GM19372 (cell line): Measurements from ENCODE around the gene HDAC10.
"Not testable (repeated sequence)": the region's sequence is repeated elsewhere in the genome, so short reads cannot be mapped to it uniquely, and the experiment has no call there.

ENCODE experiments used
- ATAC-seq: cut with Tn5 transposase; IDR thresholded peaks from one replicate; pipeline ENCODE4 v1.9.1; 2021; ENCODE audit warnings: mild to moderate bottlenecking, low read depth, moderate library complexity; ENCODE audit not compliant: unreplicated experiment

The HDAC10 gene

GRCh38 chr22:50218996-50219727 is 31.9 kb downstream of the HDAC10 start:
- no peak for ATAC-seq

GRCh38 chr22:50218153-50218995 is 32.7 kb downstream of the HDAC10 start:
- no peak for ATAC-seq

- ATAC-seq = no peak
Observed at GRCh38 chr22:50217543-50218152, 33.4 kb downstream of the HDAC10 start.

GRCh38 chr22:50216684-50217520 is 34.2 kb downstream of the HDAC10 start:
- ATAC-seq = no peak

- no peak for ATAC-seq
Observed at GRCh38 chr22:50216055-50216683, 34.9 kb downstream of the HDAC10 start.

- ATAC-seq = no peak
Observed at GRCh38 chr22:50215297-50216054, 35.6 kb downstream of the HDAC10 start.

- ATAC-seq = no peak
Observed at GRCh38 chr22:50213263-50213662, 37.8 kb downstream of the HDAC10 start.

- no peak for ATAC-seq
Observed at GRCh38 chr22:50211147-50211546, 39.9 kb downstream of the HDAC10 start.

GRCh38 chr22:50210378-50211139 is 40.5 kb downstream of the HDAC10 start:
- ATAC-seq = no peak

- ATAC-seq = no peak
Observed at GRCh38 chr22:50209893-50210292, 41.2 kb downstream of the HDAC10 start.

- no peak for ATAC-seq
Observed at GRCh38 chr22:50208939-50209892, 41.8 kb downstream of the HDAC10 start.

- no peak for ATAC-seq
Observed at GRCh38 chr22:50208430-50208938, 42.6 kb downstream of the HDAC10 start.

- no peak for ATAC-seq
Observed at GRCh38 chr22:50207383-50208140, 43.5 kb downstream of the HDAC10 start.

GRCh38 chr22:50206599-50206998 is 44.5 kb downstream of the HDAC10 start:
- no peak for ATAC-seq

GRCh38 chr22:50205781-50206569 is 45.1 kb downstream of the HDAC10 start:
- no peak for ATAC-seq

GRCh38 chr22:50204998-50205397 is 46.1 kb downstream of the HDAC10 start:
- ATAC-seq = not testable (repeated sequence)
